ENCODE results near the gene AFF2.

AFF2 gene

GRCh38 chrX:148500423-148501385, at the start of gene AFF2:
AFF2 (plus strand) TSS chrX:148500617; CDS start chrX:148501098, 481 bp downstream.
- DNase-seq (ENCODE audit: low read depth in 1 of 2, low spot score in 1 of 2) = no peak

- no peak for DNase-seq (ENCODE audit: low read depth in 1 of 2, low spot score in 1 of 2)
Observed at GRCh38 chrX:148457279-148457678, 43.1 kb upstream of the AFF2 start.

- no peak for DNase-seq (ENCODE audit: low read depth in 1 of 2, low spot score in 1 of 2)
Observed at GRCh38 chrX:148459343-148459742, 41.1 kb upstream of the AFF2 start.

GRCh38 chrX:148466292-148466691, 34.1 kb upstream of the AFF2 start:
- DNase-seq (ENCODE audit: low read depth in 1 of 2, low spot score in 1 of 2) = no peak

GRCh38 chrX:148470324-148470723, 30.1 kb upstream of the AFF2 start:
- no peak for DNase-seq (ENCODE audit: low read depth in 1 of 2, low spot score in 1 of 2)

GRCh38 chrX:148474030-148474429, 26.4 kb upstream of the AFF2 start:
- no peak for DNase-seq (ENCODE audit: low read depth in 1 of 2, low spot score in 1 of 2)

- no peak for DNase-seq (ENCODE audit: low read depth in 1 of 2, low spot score in 1 of 2)
Observed at GRCh38 chrX:148492057-148492456, 8.4 kb upstream of the AFF2 start.

GRCh38 chrX:148495176-148495575, 5.2 kb upstream of the AFF2 start:
- DNase-seq (ENCODE audit: low read depth in 1 of 2, low spot score in 1 of 2) = no peak

- DNase-seq (ENCODE audit: low read depth in 1 of 2, low spot score in 1 of 2) = no peak
Observed at GRCh38 chrX:148498067-148498466, 2.4 kb upstream of the AFF2 start.

- no peak for DNase-seq (ENCODE audit: low read depth in 1 of 2, low spot score in 1 of 2)
Observed at GRCh38 chrX:148499638-148500422, 587 bp upstream of the AFF2 start.

- DNase-seq (ENCODE audit: low read depth in 1 of 2, low spot score in 1 of 2) = no peak
Observed at GRCh38 chrX:148501386-148502066, 1.1 kb downstream of the AFF2 start.

GRCh38 chrX:148504506-148504905, 4.1 kb downstream of the AFF2 start:
- DNase-seq (ENCODE audit: low read depth in 1 of 2, low spot score in 1 of 2) = no peak

GRCh38 chrX:148507418-148507817, 7.0 kb downstream of the AFF2 start:
- no peak for DNase-seq (ENCODE audit: low read depth in 1 of 2, low spot score in 1 of 2)

- no peak for DNase-seq (ENCODE audit: low read depth in 1 of 2, low spot score in 1 of 2)
Observed at GRCh38 chrX:148512453-148512852, 12.0 kb downstream of the AFF2 start.

- no peak for DNase-seq (ENCODE audit: low read depth in 1 of 2, low spot score in 1 of 2)
Observed at GRCh38 chrX:148513661-148514060, 13.2 kb downstream of the AFF2 start.

- DNase-seq (ENCODE audit: low read depth in 1 of 2, low spot score in 1 of 2) = no peak
Observed at GRCh38 chrX:148517176-148517575, 16.8 kb downstream of the AFF2 start.

- no peak for DNase-seq (ENCODE audit: low read depth in 1 of 2, low spot score in 1 of 2)
Observed at GRCh38 chrX:148522006-148522405, 21.6 kb downstream of the AFF2 start.

GRCh38 chrX:148523303-148524080, 23.1 kb downstream of the AFF2 start:
- no peak for DNase-seq (ENCODE audit: low read depth in 1 of 2, low spot score in 1 of 2)

- DNase-seq (ENCODE audit: low read depth in 1 of 2, low spot score in 1 of 2) = no peak
Observed at GRCh38 chrX:148530464-148531077, 30.2 kb downstream of the AFF2 start.

- no peak for DNase-seq (ENCODE audit: low read depth in 1 of 2, low spot score in 1 of 2)
Observed at GRCh38 chrX:148534291-148534690, 33.9 kb downstream of the AFF2 start.

Measured in activated T-helper 1 cell treated with anti-CD3 and anti-CD28 coated beads, Interleukin-2, amount 50 U/mL, for 16 hours (primary cell).